Prostate gland (tissue), 2 donors: ENCODE results near the gene RSRC1.

Experiments
- CTCF ChIP-seq, 4 experiments: fragments of 200-600 bp in 2 of 4; fragments of 450-650 bp in 2 of 4; sonication (generic) in 2 of 4; IDR thresholded peaks; 1 replicate in 3 of 4; 2 replicates in 1 of 4; pipeline ENCODE4 v1.5.1; 2016 to 2019; ENCODE audit warnings: antibody characterized with exemption in 4 of 4, mild to moderate bottlenecking in 2 of 4, moderate library complexity in 2 of 4
- POLR2A ChIP-seq: fragments of 450-650 bp; IDR thresholded peaks from one replicate; pipeline ENCODE4 v1.6.1; 2016; ENCODE audit warnings: antibody characterized with exemption, mild to moderate bottlenecking

- TF ChIP-seq CTCF (IDR thresholded peaks at IDR 0.05) (no peak), POLR2A (no peak)
Measured at GRCh38 chr3:158094235-158095110, 15.4 kb upstream of the RSRC1 start.
